Tongue (tissue), 2 donors: ENCODE measurements around the gene MS4A5. TPM values are rescaled to one million over a fixed set of nuclear protein-coding genes. Genes with fewer than 3 reads are reported as not detected.

ENCODE experiments used
- DNase-seq: peaks from one replicate; pipeline ENCODE4 v3.0.0-alpha.2; 2015
- total RNA-seq: library from RNA; depleted of rRNA; stranded (reverse); fragments of >200 nt; gene quantifications from one replicate; pipeline ENCODE4 v1.2.3, GENCODE V29; 2014

Gene MS4A5
- total RNA-seq, 1 donor from 2014 or later = not detected

DNA sequence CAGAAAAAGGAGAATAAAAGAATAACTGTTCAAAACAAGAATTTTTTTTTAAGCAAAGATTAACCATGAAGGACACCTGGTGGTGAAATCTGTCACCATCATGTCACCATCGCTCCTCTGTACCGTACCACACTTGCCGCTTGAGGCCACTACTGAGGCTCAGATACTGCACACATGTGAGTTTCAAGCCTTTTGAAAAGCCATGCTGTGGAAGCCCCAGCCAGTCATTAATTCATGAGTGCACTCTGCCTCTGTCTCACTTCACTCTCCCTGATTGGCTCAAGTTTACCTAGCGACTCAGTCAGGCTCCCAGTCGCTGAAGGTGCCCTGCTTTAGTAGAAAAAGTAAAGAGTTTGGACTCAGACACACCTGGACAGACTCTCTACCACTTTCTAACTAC lies 56.6 kb downstream of the MS4A5 start:
- no peak for DNase-seq

DNA sequence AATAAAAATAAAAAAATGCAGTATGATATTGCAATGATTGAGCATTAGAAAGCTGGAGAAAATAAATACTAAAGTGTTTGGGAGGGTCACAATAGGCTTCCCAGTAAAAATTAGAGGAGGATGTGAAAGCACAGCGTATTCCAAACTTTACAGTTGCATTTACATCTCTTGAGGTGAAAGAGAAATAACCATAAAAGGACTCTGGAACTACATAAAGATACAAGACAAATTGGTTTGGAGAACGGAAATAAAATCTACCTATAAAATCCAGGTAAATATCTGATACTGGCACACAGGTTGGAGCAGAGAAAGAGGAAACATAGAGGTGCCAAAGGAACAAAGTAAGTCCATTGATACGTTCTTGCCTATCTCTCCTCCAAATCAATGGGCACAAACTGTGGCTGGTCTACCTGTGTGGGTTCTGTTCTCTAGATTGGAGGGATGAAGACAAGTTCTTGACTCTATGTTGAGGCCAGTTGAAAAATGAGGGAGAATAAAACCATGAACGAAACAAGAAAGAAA lies 63.2 kb downstream of the MS4A5 start, which contains the start of gene MS4A12:
MS4A12 (plus strand) TSS at position 291 of the 522 bp plus-strand sequence. CDS start 4,541 bp downstream, outside the sequence.
- DNase-seq = no peak

DNA sequence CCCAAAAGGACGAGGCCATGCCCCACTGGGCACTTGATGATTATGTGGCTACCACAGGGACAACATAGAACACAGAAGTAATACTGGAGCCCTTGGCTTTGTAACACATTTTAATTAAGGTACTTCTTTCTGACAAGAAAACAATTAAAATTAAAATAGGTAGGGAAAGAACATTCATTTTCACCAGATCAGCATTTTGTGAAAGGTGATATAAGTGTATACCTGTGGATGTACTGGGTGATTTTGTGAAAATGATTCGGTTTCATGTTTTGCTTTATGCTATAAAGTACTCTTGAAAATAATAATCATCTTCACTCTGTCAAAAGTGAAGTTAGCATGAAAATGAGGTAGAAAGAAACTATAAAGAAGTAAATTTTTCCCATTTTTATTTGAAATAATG lies 64.1 kb downstream of the MS4A5 start:
- no peak for DNase-seq

Other genes with a start within 250 kb of the MS4A5 start
- 24.4 TPM for gene MS4A6A, start 246.5 kb upstream of the MS4A5 start, total RNA-seq
- not detected for gene MS4A4E, start 186.4 kb upstream of the MS4A5 start, total RNA-seq
- gene MS4A4A, start 148.9 kb upstream of the MS4A5 start, total RNA-seq = 2.9 TPM
- gene MS4A6E, start 102.3 kb upstream of the MS4A5 start, total RNA-seq = not detected
- gene MS4A7, start 51.0 kb upstream of the MS4A5 start, total RNA-seq = 8.5 TPM
- gene MS4A14, start 33.1 kb upstream of the MS4A5 start, total RNA-seq = 0.31 TPM
- gene MS4A1, start 26.3 kb downstream of the MS4A5 start, total RNA-seq = 1.1 TPM
- not detected for gene MS4A12, start 63.2 kb downstream of the MS4A5 start, total RNA-seq
- not detected for gene MS4A13, start 85.8 kb downstream of the MS4A5 start, total RNA-seq